Activated CD8-positive, alpha-beta memory T cell treated with anti-CD3 and anti-CD28 coated beads, Interleukin-2, amount 10 ng/mL, durations not matched to agents 7 days and 5 days (primary cell): Measurements from ENCODE around the gene ERG. TPM values are rescaled to one million over a fixed set of nuclear protein-coding genes. Genes with fewer than 3 reads are reported as not detected.
A peak's percentile ranks its signal among the peaks of the same experiment; 100 is the strongest.

Experiments
- ATAC-seq: fragments of 150-1000 bp; cut with Tn5 transposase; one replicate; pipeline ENCODE4 v1.10.0; 2021; ENCODE audit warnings: moderate library complexity
- CTCF ChIA-PET: fragments of 350-600 bp; sonication (Branson Sonifier 250); formaldehyde crosslinking; loops from one replicate; lab custom pipeline; 2021; ENCODE audit warnings: antibody characterized with exemption; lab: Charles Lee
- DNase-seq: peaks from one replicate; pipeline ENCODE4 v3.0.0-alpha.2; 2020
- H3K27ac Mint-ChIP-seq: one replicate; pipeline ENCODE4 v1.8.0; 2021; ENCODE audit warnings: mild to moderate bottlenecking, mixed read lengths
- H3K27me3 Mint-ChIP-seq: one replicate; pipeline ENCODE4 v1.8.0; 2021; ENCODE audit warnings: mixed read lengths
- H3K36me3 Mint-ChIP-seq: one replicate; pipeline ENCODE4 v1.8.0; 2021; ENCODE audit warnings: mild to moderate bottlenecking, mixed read lengths
- H3K4me1 Mint-ChIP-seq: one replicate; pipeline ENCODE4 v1.8.0; 2021; ENCODE audit warnings: mixed read lengths
- H3K4me3 Mint-ChIP-seq: one replicate; pipeline ENCODE4 v1.8.0; 2021; ENCODE audit warnings: mild to moderate bottlenecking, moderate library complexity, mixed read lengths
- H3K9me3 Mint-ChIP-seq: one replicate; pipeline ENCODE4 v1.8.0; 2022; ENCODE audit warnings: low read depth, mixed read lengths
- total RNA-seq, 2 experiments: library from RNA; stranded (reverse); gene quantifications; one replicate each; pipeline ENCODE4 v1.2.3, GENCODE V29; 2021

Gene ERG
- total RNA-seq, 2 experiments from 2014 or later: not detected

DNA sequence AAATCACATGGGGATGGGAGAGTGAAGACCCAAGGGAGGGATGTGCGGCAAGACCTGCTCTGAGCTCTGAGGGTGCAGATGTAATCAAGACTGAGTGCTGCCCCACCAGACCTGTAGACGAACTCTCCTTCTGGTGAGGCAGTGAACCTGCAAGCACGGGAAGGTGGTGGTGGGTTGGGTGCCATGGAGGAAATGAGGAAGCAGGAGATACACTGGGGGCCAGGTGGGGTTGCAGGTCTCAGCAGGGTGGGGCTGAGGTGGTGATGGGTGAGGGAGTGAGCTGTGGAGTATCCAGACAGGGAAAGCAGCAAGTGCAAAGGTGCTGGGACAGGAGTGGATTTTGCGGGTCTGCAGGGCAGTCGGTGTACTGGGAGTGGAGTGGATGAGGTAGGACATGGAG is 139.2 kb downstream of the ERG start:
- CTCF ChIA-PET: no interaction called here
- Mint-ChIP-seq H3K27me3 (no peaks in the 10 kb centered on the region), H3K36me3 (no peaks in the 10 kb centered on the region), H3K9me3 (no peaks in the 10 kb centered on the region), H3K4me1 (no peaks in the 10 kb centered on the region), H3K27ac (no peak overlapping the region), H3K4me3 (no peak overlapping the region)
- DNase-seq (no peak), ATAC-seq (no peak)

- CTCF ChIA-PET: no interaction called here
- DNase-seq (no peak), ATAC-seq (no peak)
- Mint-ChIP-seq H3K9me3 (no peaks in the 10 kb centered on the region), H3K4me1 (no peaks in the 10 kb centered on the region), H3K4me3 (no peak overlapping the region), H3K27me3 (no peaks in the 10 kb centered on the region), H3K27ac (no peak overlapping the region), H3K36me3 (no peaks in the 10 kb centered on the region)
Measured at GRCh38 chr21:38358666-38359065, 139.6 kb downstream of the ERG start.

DNA sequence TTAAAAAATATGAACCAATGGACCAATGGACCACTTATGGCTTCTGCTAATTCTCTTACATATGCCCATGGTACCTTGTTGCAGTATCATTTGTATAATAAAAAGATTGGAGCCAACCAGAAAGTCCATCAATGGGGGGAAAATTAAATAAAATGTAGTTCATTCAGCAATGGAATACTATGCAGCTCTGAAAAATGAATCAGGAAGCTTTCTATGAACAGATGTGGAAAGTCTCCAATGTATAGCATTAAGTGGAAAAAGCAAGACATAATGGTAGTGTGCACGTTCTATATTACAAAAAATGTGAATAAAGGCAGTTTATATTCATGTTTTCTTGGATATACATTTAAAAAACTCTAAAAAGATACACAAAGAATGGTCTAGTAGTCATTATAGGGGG is 140.2 kb downstream of the ERG start:
- Mint-ChIP-seq H3K4me1 (no peaks in the 10 kb centered on the region), H3K36me3 (no peaks in the 10 kb centered on the region), H3K27me3 (no peaks in the 10 kb centered on the region), H3K4me3 (no peak overlapping the region), H3K27ac (no peak overlapping the region), H3K9me3 (no peaks in the 10 kb centered on the region)
- DNase-seq: no peak
- ATAC-seq: no peak
- CTCF ChIA-PET: no interaction called here

DNA sequence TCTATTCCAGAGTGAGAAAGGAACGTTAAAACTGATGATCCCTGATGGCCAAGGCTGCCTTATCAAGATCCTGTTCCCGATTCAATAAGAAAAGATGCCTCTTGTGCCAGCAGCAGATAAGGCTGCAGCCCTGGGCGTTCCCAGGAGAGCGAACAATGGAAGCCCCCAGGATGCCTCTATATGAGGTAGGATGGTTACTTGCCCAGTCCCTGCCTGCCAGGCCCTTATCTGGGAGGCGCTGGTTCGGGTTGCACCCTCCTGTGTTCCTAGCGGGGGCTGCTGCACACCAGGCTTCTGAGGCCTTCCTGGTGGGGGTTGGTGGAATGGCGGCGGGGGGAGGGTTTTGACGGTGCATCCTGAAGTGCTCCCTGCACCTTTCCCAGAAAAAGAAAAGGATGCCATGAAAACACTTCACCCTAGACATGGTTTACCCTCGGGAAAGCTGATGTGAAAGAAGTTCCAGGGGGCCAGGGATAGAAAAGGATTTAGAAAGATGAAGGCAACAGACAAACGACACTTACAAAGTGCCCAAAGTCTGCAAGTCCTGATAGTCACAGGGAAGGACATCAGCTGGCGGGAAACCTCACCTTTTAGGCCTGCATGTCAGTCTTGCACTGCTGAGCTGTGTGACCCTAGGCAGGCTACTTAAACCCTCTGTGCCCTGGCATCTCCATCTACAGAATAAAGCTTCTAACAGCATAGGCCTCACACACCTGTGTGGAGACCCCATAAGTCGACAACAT is 141.2 kb downstream of the ERG start:
- DNase-seq: no peak
- no peak overlapping the region for H3K27ac Mint-ChIP-seq
- CTCF ChIA-PET: interaction anchor here (1.5 to 1.8 kb wide), 2 partner anchors 138 to 1726 kb away, joined by 4 to 8 read pairs; no protein-coding TSS in a partner anchor
- H3K36me3 Mint-ChIP-seq: no peaks in the 10 kb centered on the region
- no peak for ATAC-seq
- no peaks in the 10 kb centered on the region for H3K9me3 Mint-ChIP-seq
- no peaks in the 10 kb centered on the region for H3K4me1 Mint-ChIP-seq
- no peak overlapping the region for H3K4me3 Mint-ChIP-seq
- H3K27me3 Mint-ChIP-seq: no peaks in the 10 kb centered on the region

DNA sequence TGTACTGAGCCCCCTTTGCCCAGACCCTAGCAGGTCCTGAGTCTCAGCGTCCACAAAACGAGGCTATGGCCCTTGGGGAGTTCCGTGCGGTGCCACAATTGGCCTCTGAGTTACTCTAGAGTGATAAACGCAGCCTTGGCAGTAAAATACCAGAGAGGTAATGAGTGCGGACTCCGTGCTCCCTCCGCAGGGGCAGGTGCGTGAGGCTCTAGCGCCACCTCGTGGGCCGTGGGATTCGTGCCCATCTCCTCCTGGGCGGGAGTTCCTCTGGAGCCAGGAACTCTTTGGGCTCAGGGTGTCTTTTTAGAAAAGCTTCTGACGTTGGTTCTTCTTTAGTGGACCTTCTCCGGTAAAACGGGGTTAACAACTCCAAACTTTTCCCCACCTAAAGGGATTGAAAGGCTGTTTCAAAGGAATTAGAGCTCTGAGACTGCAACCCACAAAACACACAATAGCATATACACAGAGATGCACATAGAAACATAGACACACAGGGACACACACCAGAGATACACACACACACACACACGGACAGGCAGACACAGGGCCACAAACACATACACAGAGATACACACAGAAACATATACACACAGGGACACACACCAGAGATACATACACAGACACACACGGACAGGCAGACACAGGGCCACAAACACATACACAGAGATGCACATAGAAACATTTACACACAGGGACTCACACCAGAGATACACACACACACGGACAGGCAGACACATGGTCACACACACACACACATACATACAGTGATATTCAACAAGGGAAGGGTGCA is 142.1 kb downstream of the ERG start:
- ATAC-seq: peak; percentile 76
- DNase-seq: peak; percentile 67
- no peak overlapping the region for H3K27ac Mint-ChIP-seq
- H3K36me3 Mint-ChIP-seq: no peaks in the 10 kb centered on the region
- no peaks in the 10 kb centered on the region for H3K27me3 Mint-ChIP-seq
- CTCF ChIA-PET: interaction anchor here (0.8 to 1.8 kb wide), 7 partner anchors 17 to 1725 kb away, joined by 3 to 8 read pairs (median 3); no protein-coding TSS in a partner anchor
- H3K4me3 Mint-ChIP-seq: no peak overlapping the region
- H3K9me3 Mint-ChIP-seq: no peaks in the 10 kb centered on the region
- no peaks in the 10 kb centered on the region for H3K4me1 Mint-ChIP-seq

DNA sequence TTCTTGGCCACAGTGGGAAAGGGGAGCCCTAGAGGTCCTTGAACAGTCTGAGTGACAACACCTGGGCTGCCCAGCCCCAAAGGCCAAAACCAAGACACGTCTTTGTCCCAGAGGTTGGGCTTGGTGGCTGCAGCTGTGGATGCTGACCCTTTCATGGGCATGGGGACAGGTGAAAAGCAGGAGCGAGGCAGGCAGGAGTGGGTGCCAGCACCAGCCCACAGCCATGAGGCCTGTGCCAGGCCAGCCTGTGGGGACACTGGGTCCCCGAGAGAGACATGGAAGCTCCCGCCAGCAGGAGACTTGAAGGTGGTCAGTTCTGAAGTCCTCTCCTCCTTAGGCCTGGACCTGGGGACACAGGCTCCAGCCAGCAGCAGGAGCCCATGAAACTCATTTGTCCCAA is 142.9 kb downstream of the ERG start:
- Mint-ChIP-seq H3K36me3 (no peaks in the 10 kb centered on the region), H3K27me3 (no peaks in the 10 kb centered on the region), H3K4me1 (no peaks in the 10 kb centered on the region), H3K27ac (no peak overlapping the region), H3K9me3 (no peaks in the 10 kb centered on the region), H3K4me3 (no peak overlapping the region)
- DNase-seq: no peak
- CTCF ChIA-PET: interaction anchor here (0.8 to 1.8 kb wide), 4 partner anchors 128 to 1724 kb away, joined by 3 to 8 read pairs (median 4); no protein-coding TSS in a partner anchor
- no peak for ATAC-seq

GRCh38 chr21:38354746-38355145 is 143.5 kb downstream of the ERG start:
- Mint-ChIP-seq H3K36me3 (no peaks in the 10 kb centered on the region), H3K4me3 (no peak overlapping the region), H3K27me3 (no peaks in the 10 kb centered on the region), H3K9me3 (no peaks in the 10 kb centered on the region), H3K27ac (no peak overlapping the region), H3K4me1 (no peaks in the 10 kb centered on the region)
- ATAC-seq: no peak
- CTCF ChIA-PET: interaction anchor here (0.8 to 1.8 kb wide), 2 partner anchors 135 to 137 kb away, joined by 3 to 8 read pairs; no protein-coding TSS in a partner anchor
- no peak for DNase-seq

DNA sequence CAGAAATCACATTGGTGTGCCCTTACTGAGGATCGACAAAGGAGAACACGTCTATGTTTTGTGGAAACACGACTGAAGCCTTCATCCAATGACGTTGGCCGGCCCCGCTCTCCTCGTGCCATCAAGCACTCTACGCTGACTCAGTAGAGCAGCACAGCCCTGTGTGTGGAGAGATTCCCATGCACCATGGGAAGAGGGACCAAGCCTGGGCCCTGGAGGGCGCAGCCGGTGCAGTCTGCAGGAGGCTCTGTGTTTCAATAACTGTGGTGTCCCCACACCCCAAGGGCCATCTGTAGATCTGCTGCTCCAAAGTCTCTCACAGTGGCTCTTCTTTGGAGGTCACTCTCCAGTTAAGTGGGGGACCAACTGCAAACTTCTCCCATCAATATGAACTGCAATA is 144.0 kb downstream of the ERG start:
- Mint-ChIP-seq H3K27me3 (no peaks in the 10 kb centered on the region), H3K27ac (no peak overlapping the region), H3K4me3 (no peak overlapping the region), H3K4me1 (no peaks in the 10 kb centered on the region), H3K9me3 (no peaks in the 10 kb centered on the region), H3K36me3 (no peaks in the 10 kb centered on the region)
- ATAC-seq (no peak), DNase-seq (no peak)
- CTCF ChIA-PET: no interaction called here

- Mint-ChIP-seq H3K9me3 (no peaks in the 10 kb centered on the region), H3K27me3 (no peaks in the 10 kb centered on the region), H3K4me1 (no peaks in the 10 kb centered on the region), H3K27ac (no peak overlapping the region), H3K36me3 (no peaks in the 10 kb centered on the region), H3K4me3 (no peak overlapping the region)
- CTCF ChIA-PET: interaction anchor here (0.9 to 1.8 kb wide), 6 partner anchors 16 to 222 kb away, joined by 3 to 5 read pairs (median 4); no protein-coding TSS in a partner anchor
- ATAC-seq (no peak), DNase-seq (no peak)
Measured at GRCh38 chr21:38352536-38353219, 145.6 kb downstream of the ERG start.

DNA sequence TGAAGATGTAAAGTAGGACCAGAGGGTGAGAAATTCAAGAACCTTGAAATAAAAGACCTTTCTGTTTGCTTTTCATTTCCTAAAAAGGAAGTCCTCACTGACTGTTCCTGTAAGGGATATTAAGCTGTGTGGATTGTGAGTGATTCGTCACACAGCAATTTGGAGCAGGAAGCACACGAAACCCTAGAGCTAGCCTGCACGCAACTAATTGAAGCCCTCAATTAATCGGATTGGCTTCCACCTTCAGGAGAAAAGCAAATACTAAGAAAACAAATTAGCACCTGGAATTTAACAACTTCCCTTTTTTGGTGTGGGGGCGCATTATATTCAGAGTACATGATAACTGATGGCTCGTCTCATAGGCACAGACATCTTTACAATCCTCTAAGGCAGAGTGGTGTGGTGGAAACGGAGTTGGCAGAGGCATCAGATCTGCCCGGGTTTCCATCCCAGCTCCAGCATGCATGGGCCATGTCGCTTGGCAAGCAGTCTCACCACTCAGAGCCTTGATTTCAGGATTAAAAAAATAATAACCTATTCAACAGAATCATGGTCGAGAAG is 146.2 kb downstream of the ERG start:
- H3K4me3 Mint-ChIP-seq: no peak overlapping the region
- H3K27ac Mint-ChIP-seq: no peak overlapping the region

DNA sequence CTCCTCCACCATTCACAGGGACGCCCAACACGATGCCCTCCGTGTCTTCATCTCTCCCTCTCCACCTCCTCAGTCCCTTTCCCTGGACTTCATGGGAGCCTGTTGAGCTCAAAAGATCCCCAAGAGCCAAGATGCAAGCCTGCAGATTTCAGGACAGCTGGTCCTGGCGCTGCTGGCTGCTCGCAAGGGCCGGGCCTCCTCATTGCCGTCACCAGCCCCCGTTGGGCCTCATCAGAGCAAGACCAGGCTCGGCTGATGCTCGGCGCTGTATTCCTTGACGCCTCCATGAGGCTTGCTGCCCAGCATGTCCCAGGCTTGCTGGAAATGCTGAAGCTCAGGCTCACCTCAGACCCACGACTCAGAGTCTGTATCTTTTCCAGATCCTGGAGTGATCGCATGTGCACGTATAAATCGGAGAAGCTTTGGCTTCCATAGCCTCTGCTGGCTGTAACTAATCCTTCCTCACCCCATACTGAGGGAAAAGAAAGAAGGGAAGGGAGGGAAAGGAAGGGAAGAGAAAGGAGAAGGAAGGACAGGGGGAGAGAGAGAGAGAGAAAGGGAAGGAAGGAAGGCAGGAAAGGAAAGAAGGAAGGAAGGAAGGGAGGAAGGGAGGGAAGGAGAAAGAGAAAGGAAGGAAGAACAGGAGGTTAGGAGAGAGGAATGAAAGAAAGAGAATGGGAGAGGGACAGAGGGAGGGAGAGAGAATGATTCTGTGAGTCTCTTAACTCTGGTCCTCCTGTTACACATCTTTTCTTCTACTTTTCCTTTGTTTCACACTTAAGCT is 146.9 kb downstream of the ERG start:
- CTCF ChIA-PET: interaction anchor here (1.0 to 1.8 kb wide), 3 partner anchors 135 to 194 kb away, joined by 3 to 5 read pairs (median 4); no protein-coding TSS in a partner anchor
- no peak overlapping the region for H3K27ac Mint-ChIP-seq
- no peaks in the 10 kb centered on the region for H3K9me3 Mint-ChIP-seq

More for the DNA sequence above, 146.2 kb downstream of the ERG start:
- ATAC-seq (no peak), DNase-seq (no peak)
- CTCF ChIA-PET: interaction anchor here (0.9 to 1.8 kb wide), 6 partner anchors 15 to 195 kb away, joined by 3 to 5 read pairs (median 4); no protein-coding TSS in a partner anchor
- no peaks in the 10 kb centered on the region for H3K27me3 Mint-ChIP-seq
- H3K36me3 Mint-ChIP-seq: no peaks in the 10 kb centered on the region
- H3K4me1 Mint-ChIP-seq: no peaks in the 10 kb centered on the region
- no peaks in the 10 kb centered on the region for H3K9me3 Mint-ChIP-seq

DNA sequence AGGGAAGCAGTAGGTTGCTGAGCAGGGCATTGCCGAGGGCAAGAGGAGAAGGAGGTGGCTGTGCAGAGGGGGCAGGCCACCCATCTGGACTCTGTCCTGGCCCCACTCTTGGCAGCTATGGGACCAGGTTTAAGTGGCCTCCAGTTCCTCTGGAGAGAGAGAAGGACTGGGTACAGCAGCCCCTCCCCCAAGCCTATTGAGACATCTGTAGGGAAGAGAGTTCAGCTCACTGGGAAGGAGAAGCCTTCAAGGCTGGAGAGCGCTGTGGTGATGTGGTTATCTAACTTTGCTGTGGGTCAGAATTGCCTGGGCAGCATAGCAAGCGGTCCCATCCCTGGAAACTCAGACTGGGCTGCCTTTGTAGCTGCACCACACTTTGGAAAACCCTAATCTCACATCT is 147.6 kb downstream of the ERG start:
- H3K4me1 Mint-ChIP-seq: no peaks in the 10 kb centered on the region
- no peak overlapping the region for H3K27ac Mint-ChIP-seq
- CTCF ChIA-PET: interaction anchor here (1.0 kb wide), 1 partner anchor 193 kb away, joined by 3 read pairs; no protein-coding TSS in a partner anchor
- H3K9me3 Mint-ChIP-seq: no peaks in the 10 kb centered on the region
- DNase-seq (no peak), ATAC-seq (no peak)
- no peaks in the 10 kb centered on the region for H3K27me3 Mint-ChIP-seq
- H3K36me3 Mint-ChIP-seq: no peaks in the 10 kb centered on the region
- H3K4me3 Mint-ChIP-seq: no peak overlapping the region

More for the DNA sequence above, 146.9 kb downstream of the ERG start:
- Mint-ChIP-seq H3K36me3 (no peaks in the 10 kb centered on the region), H3K4me1 (no peaks in the 10 kb centered on the region), H3K27me3 (no peaks in the 10 kb centered on the region), H3K4me3 (no peak overlapping the region)
- DNase-seq (no peak), ATAC-seq (no peak)
